ENCODE data around the gene KAT6B.

Gene KAT6B

DNA sequence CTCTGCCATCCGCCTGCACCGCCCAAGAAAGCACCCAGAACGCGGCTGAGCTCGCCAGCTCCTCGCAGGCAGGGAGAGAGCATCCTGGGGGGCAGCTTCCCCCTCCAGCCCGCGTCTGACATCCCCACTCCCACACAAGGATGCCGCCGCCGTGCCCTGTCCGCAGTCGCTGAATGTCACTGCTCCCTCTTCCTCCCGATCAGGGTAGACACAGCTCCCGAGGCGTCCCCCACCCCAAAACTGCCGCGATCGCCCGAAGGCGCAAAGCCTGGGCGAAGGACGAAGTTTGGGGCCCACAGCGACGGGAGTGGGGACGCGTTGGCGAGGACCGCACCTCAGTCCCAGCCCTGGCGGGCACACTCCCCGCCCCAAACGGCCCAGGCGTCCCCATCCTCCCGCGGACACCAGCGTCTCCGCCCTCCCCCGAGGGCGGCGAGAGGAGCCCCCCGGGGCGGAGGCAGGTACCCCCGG, 1.5 kb upstream of the KAT6B start (continued):
- TF ChIP-seq ZNF23 (tag by site-specific recombination; IDR thresholded peaks at IDR 0.05; ENCODE audit: borderline replicate concordance) (no peak), ZNF76 (tag by site-specific recombination; IDR thresholded peaks at IDR 0.05; ENCODE audit: borderline replicate concordance, low read depth) (no peak), KLF8 (tag by site-specific recombination; IDR thresholded peaks at IDR 0.05) (peak; percentile 64), PBX3 (CRISPR knock-in tag; IDR thresholded peaks at IDR 0.05) (no peak), ZSCAN16 (tag by site-specific recombination; IDR thresholded peaks at IDR 0.05) (no peak), PRDM1 (tag by site-specific recombination; IDR thresholded peaks at IDR 0.05) (no peak), ZNF174 (tag by site-specific recombination; IDR thresholded peaks at IDR 0.05) (no peak), ZNF501 (tag by site-specific recombination; IDR thresholded peaks at IDR 0.05) (peak; percentile 70), ZNF133 (tag by site-specific recombination; IDR thresholded peaks at IDR 0.05) (no peak), ZBTB11 (tag by site-specific recombination; conservative IDR thresholded peaks at IDR 0.05; ENCODE audit: low read depth) (0 out of 2 replicates have a peak, but pooled peaks have one; percentile 10), ZFP69B (tag by site-specific recombination; IDR thresholded peaks at IDR 0.05) (peak; percentile 85), ZXDB (tag by site-specific recombination; IDR thresholded peaks at IDR 0.05) (no peak), ZIC2 (tag by site-specific recombination; IDR thresholded peaks at IDR 0.05) (peak; percentile 30; the same call in 1 of the 2 replicates), GLIS1 (tag by site-specific recombination; IDR thresholded peaks at IDR 0.05) (peak; percentile 96), ZNF830 (tag by site-specific recombination; IDR thresholded peaks at IDR 0.05; ENCODE audit: low read depth) (no peak), KLF9 (tag by site-specific recombination; IDR thresholded peaks at IDR 0.05; ENCODE audit: low read depth) (peak; percentile 56), BCL11B (tag by site-specific recombination; IDR thresholded peaks at IDR 0.05; ENCODE audit: low read depth) (no peak), ZNF10 (tag by site-specific recombination; IDR thresholded peaks at IDR 0.05) (no peak), ZNF544 (tag by site-specific recombination; IDR thresholded peaks at IDR 0.05) (no peak), ZNF239 (tag by site-specific recombination; IDR thresholded peaks at IDR 0.05) (no peak; the same call in 1 of the 2 replicates), SP7 (tag by site-specific recombination; IDR thresholded peaks at IDR 0.05) (peak; percentile 6; the same call in 1 of the 2 replicates), KLF1 (tag by site-specific recombination; IDR thresholded peaks at IDR 0.05) (peak; percentile 92), ZNF777 (tag by site-specific recombination; IDR thresholded peaks at IDR 0.05; ENCODE audit: borderline replicate concordance) (no peak; the same call in 1 of the 2 replicates)
- TF ChIP-seq, protein P1, sequence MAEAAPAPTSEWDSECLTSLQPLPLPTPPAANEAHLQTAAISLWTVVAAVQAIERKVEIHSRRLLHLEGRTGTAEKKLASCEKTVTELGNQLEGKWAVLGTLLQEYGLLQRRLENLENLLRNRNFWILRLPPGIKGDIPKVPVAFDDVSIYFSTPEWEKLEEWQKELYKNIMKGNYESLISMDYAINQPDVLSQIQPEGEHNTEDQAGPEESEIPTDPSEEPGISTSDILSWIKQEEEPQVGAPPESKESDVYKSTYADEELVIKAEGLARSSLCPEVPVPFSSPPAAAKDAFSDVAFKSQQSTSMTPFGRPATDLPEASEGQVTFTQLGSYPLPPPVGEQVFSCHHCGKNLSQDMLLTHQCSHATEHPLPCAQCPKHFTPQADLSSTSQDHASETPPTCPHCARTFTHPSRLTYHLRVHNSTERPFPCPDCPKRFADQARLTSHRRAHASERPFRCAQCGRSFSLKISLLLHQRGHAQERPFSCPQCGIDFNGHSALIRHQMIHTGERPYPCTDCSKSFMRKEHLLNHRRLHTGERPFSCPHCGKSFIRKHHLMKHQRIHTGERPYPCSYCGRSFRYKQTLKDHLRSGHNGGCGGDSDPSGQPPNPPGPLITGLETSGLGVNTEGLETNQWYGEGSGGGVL (tag by site-specific recombination; IDR thresholded peaks at IDR 0.05), result peak; percentile 97
- TF ChIP-seq, protein P2, sequence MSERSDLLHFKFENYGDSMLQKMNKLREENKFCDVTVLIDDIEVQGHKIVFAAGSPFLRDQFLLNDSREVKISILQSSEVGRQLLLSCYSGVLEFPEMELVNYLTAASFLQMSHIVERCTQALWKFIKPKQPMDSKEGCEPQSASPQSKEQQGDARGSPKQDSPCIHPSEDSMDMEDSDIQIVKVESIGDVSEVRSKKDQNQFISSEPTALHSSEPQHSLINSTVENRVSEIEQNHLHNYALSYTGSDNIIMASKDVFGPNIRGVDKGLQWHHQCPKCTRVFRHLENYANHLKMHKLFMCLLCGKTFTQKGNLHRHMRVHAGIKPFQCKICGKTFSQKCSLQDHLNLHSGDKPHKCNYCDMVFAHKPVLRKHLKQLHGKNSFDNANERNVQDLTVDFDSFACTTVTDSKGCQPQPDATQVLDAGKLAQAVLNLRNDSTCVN (tag by site-specific recombination; optimal IDR thresholded peaks at IDR 0.05), result peak; percentile 47
- TF ChIP-seq, protein P3, sequence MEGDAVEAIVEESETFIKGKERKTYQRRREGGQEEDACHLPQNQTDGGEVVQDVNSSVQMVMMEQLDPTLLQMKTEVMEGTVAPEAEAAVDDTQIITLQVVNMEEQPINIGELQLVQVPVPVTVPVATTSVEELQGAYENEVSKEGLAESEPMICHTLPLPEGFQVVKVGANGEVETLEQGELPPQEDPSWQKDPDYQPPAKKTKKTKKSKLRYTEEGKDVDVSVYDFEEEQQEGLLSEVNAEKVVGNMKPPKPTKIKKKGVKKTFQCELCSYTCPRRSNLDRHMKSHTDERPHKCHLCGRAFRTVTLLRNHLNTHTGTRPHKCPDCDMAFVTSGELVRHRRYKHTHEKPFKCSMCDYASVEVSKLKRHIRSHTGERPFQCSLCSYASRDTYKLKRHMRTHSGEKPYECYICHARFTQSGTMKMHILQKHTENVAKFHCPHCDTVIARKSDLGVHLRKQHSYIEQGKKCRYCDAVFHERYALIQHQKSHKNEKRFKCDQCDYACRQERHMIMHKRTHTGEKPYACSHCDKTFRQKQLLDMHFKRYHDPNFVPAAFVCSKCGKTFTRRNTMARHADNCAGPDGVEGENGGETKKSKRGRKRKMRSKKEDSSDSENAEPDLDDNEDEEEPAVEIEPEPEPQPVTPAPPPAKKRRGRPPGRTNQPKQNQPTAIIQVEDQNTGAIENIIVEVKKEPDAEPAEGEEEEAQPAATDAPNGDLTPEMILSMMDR (tag by site-specific recombination; IDR thresholded peaks at IDR 0.05), result peak; percentile 27; the same call in 1 of the 2 replicates
- TF ChIP-seq, protein P4, sequence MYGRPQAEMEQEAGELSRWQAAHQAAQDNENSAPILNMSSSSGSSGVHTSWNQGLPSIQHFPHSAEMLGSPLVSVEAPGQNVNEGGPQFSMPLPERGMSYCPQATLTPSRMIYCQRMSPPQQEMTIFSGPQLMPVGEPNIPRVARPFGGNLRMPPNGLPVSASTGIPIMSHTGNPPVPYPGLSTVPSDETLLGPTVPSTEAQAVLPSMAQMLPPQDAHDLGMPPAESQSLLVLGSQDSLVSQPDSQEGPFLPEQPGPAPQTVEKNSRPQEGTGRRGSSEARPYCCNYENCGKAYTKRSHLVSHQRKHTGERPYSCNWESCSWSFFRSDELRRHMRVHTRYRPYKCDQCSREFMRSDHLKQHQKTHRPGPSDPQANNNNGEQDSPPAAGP (tag by site-specific recombination; IDR thresholded peaks at IDR 0.05), result peak; percentile 75
- TF ChIP-seq, protein P5, sequence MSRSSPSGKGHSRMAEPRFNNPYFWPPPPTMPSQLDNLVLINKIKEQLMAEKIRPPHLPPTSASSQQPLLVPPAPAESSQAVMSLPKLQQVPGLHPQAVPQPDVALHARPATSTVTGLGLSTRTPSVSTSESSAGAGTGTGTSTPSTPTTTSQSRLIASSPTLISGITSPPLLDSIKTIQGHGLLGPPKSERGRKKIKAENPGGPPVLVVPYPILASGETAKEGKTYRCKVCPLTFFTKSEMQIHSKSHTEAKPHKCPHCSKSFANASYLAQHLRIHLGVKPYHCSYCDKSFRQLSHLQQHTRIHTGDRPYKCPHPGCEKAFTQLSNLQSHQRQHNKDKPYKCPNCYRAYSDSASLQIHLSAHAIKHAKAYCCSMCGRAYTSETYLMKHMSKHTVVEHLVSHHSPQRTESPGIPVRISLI (tag by site-specific recombination; IDR thresholded peaks at IDR 0.05), result no peak

All from HEK293 (cell line).